Gastrocnemius medialis (tissue), 4 donors: Measurements from ENCODE around the gene TSSC4. TPM values are rescaled to one million over a fixed set of nuclear protein-coding genes. Genes with fewer than 3 reads are reported as not detected.

Source experiments
- ATAC-seq, 2 donors: fragments of 150-250 bp; one replicate each; pipeline ENCODE4 v1.9.1; 2016
- DNase-seq, 2 donors: peaks; one replicate each; pipeline ENCODE4 v3.0.0-alpha.2; 2019
- H3K27ac ChIP-seq, 4 donors: fragments of 200-600 bp; sonication (generic); 1 replicate in 1 of 4; 2 replicates in 3 of 4; pipeline ENCODE4 v1.5.1; 2016 to 2018; ENCODE audit warnings: mild to moderate bottlenecking in 2 of 4, moderate library complexity in 1 of 4
- H3K27me3 ChIP-seq, 3 donors: fragments of 200-600 bp; sonication (generic) in 2 of 3; 1 replicate in 1 of 3; 2 replicates in 2 of 3; pipeline versions ENCODE4 v1.5.1 to v1.6.0; 2016 to 2019; ENCODE audit warnings: mild to moderate bottlenecking in 1 of 3, moderate library complexity in 1 of 3
- H3K36me3 ChIP-seq, 2 donors: fragments of 200-600 bp; sonication (generic) in 1 of 2; one replicate each; pipeline ENCODE4 v1.5.1; 2017 to 2018
- H3K4me1 ChIP-seq, 2 donors: fragments of 200-600 bp; sonication (generic) in 1 of 2; one replicate each; pipeline ENCODE4 v1.5.1; 2016 to 2017; ENCODE audit warnings: mild to moderate bottlenecking in 2 of 2
- H3K4me3 ChIP-seq, 4 donors: fragments of 200-600 bp; sonication (generic) in 3 of 4; 1 replicate in 1 of 4; 2 replicates in 3 of 4; pipeline ENCODE4 v1.5.1; 2016 to 2019; ENCODE audit warnings: mild to moderate bottlenecking in 2 of 4
- H3K9me3 ChIP-seq, 3 donors: fragments of 200-600 bp; sonication (generic) in 2 of 3; 1 replicate in 1 of 3; 2 replicates in 2 of 3; pipeline ENCODE4 v1.5.1; 2016 to 2019
- POLR2A ChIP-seq, 2 donors: fragments of 450-650 bp; IDR thresholded peaks; one replicate each; pipeline ENCODE4 v1.6.1; 2017; ENCODE audit warnings: antibody characterized with exemption in 2 of 2, mild to moderate bottlenecking in 2 of 2, moderate library complexity in 2 of 2
- in situ Hi-C, 4 donors: fragments of 200-750 bp; cut with MboI; loops; one replicate each; pipeline versions ENCODE4 v1.15.0 to v1.8.0; 2017; ENCODE audit warnings: low sequenced_read_pairs in 4 of 4
- intact Hi-C: fragments of 100-400 bp; cut with DNase I; formaldehyde crosslinking; loops from one replicate; pipeline ENCODE4 v1.15.1; 2023; ENCODE audit warnings: low total_unique reads
- total RNA-seq, 4 donors: library from RNA; depleted of rRNA; stranded (reverse); fragments of >200 nt; gene quantifications; one replicate each; pipeline versions ENCODE4 v1.1.0 to v1.2.3, GENCODE V29; 2016
- TF ChIP-seq, protein P1 (sequence below), 5 experiments: fragments of 450-650 bp in 3 of 5; fragments of 200-600 bp in 2 of 5; sonication (generic) in 2 of 5; IDR thresholded peaks in 4 of 5; conservative IDR thresholded peaks in 1 of 5; 1 replicate in 4 of 5; 2 replicates in 1 of 5; pipeline ENCODE4 v1.5.1; 2016 to 2019; ENCODE audit warnings: antibody characterized with exemption in 5 of 5, mild to moderate bottlenecking in 3 of 5, moderate library complexity in 3 of 5

The TSSC4 gene
- total RNA-seq, 4 donors from 2014 or later = 53.4 to 92.5 (median 76.8) TPM

DNA sequence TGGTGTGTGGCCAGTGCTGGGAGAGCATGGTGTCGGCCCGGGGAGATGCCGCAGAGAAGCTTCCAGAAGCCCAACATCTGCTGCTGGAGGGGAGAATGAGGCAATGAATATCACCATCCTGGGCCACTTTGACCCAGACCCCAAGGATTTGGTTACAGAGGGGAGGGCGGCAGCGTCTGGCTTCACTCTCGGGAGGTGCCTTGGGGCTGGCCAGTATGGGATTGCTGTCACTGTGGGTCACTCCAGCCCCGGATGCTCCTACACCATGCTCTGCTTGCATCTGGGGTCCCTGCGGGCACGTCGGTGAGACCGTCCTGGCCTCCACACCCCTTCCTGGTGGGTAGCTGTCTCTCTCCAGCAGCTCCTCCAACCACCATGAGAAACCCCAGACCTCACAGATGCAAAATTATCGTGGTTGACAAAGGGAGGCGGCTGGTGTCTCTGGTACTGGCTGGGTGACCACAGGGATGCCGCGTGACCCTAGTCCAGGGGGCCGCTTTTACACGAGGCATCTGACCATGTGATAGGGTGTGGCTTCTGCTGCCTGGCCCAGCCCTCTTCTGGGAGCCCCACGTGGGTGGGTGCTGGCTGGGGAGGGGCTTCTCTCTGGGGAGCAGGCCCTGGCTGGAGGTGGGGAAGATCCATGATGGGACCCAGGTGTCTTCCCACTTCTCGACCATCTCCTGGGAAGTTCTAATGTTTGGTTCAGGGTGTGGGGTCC lies 49.9 kb downstream of the TSSC4 start:
- DNase-seq = no peak
- Histone ChIP-seq H3K4me3 (no peak overlapping the region), H3K9me3 (no peaks in the 10 kb centered on the region), H3K4me1 (no peaks in the 10 kb centered on the region), H3K27me3 (peaks cover 10 to 42% (median 22%) of the 10 kb centered on the region in 3 donors), H3K27ac (no peak overlapping the region), H3K36me3 (no peaks in the 10 kb centered on the region)
- intact Hi-C loops (no loop called here), in situ Hi-C loops (no loop called here)
- TF ChIP-seq POLR2A (IDR thresholded peaks at IDR 0.05) = no peak
- TF ChIP-seq, protein P1, sequence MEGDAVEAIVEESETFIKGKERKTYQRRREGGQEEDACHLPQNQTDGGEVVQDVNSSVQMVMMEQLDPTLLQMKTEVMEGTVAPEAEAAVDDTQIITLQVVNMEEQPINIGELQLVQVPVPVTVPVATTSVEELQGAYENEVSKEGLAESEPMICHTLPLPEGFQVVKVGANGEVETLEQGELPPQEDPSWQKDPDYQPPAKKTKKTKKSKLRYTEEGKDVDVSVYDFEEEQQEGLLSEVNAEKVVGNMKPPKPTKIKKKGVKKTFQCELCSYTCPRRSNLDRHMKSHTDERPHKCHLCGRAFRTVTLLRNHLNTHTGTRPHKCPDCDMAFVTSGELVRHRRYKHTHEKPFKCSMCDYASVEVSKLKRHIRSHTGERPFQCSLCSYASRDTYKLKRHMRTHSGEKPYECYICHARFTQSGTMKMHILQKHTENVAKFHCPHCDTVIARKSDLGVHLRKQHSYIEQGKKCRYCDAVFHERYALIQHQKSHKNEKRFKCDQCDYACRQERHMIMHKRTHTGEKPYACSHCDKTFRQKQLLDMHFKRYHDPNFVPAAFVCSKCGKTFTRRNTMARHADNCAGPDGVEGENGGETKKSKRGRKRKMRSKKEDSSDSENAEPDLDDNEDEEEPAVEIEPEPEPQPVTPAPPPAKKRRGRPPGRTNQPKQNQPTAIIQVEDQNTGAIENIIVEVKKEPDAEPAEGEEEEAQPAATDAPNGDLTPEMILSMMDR (IDR thresholded peaks at IDR 0.05 in 4 of 5, conservative IDR thresholded peaks at IDR 0.05 in 1 of 5) = no peak
- ATAC-seq = no peak

DNA sequence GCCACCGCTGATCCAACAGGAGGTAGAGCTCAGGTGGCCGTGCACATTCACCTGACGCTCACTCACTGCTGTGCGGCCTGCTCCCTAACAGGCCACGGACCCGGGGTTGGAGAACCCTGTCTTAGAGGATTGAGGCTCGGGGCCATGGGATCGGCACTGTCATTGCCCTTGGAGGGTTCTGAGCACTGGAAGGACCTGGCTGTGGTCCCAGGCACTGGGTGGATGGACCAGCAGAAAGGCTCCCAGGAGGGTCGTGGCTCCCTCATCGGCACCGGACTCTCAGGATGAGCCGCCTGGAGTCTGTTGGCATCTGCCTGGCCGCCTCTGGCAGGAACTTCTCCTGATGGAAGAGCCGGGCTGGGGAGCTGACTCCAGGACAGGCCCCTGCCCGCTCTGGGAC lies 50.8 kb downstream of the TSSC4 start:
- in situ Hi-C loops = no loop called here
- Histone ChIP-seq H3K4me1 (no peaks in the 10 kb centered on the region), H3K9me3 (no peaks in the 10 kb centered on the region), H3K27ac (no peak overlapping the region), H3K27me3 (peaks cover 4 to 33% (median 13%) of the 10 kb centered on the region in 3 donors), H3K36me3 (no peaks in the 10 kb centered on the region), H3K4me3 (no peak overlapping the region)
- no peak for ATAC-seq
- DNase-seq = peak in 1 of 2 donors; percentile 7
- intact Hi-C loops = no loop called here
- TF ChIP-seq POLR2A (IDR thresholded peaks at IDR 0.05) = no peak
- TF ChIP-seq, protein P1 (IDR thresholded peaks at IDR 0.05 in 4 of 5, conservative IDR thresholded peaks at IDR 0.05 in 1 of 5) = no peak

DNA sequence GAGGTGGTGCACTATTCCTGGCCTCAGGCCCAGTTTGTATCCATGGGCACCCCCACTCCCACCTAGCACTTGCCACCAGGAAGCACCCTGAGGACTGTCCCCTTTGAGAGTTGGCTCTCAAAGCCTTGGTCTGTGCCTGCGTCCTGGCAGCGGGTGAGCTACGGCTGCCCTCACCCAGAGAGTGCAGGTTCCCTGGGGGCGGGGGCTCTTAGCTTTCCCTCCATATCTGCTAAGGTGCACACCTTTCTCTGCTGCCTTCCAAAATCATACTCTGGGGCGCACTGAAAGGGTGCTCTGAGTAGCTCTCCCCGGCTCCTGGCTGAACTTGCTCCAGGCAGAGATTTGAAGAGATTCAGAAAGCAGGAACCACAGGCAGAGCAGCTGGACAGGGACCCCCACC lies 51.4 kb downstream of the TSSC4 start:
- Histone ChIP-seq H3K4me3 (no peak overlapping the region), H3K36me3 (no peaks in the 10 kb centered on the region), H3K27ac (no peak overlapping the region), H3K9me3 (no peaks in the 10 kb centered on the region), H3K27me3 (peaks cover 4 to 29% (median 11%) of the 10 kb centered on the region in 3 donors), H3K4me1 (no peaks in the 10 kb centered on the region)
- intact Hi-C loops = no loop called here
- in situ Hi-C loops = no loop called here
- TF ChIP-seq POLR2A (IDR thresholded peaks at IDR 0.05) = no peak
- TF ChIP-seq, protein P1 (IDR thresholded peaks at IDR 0.05 in 4 of 5, conservative IDR thresholded peaks at IDR 0.05 in 1 of 5) = no peak
- DNase-seq = peak in 1 of 2 donors; percentile 5
- no peak for ATAC-seq

DNA sequence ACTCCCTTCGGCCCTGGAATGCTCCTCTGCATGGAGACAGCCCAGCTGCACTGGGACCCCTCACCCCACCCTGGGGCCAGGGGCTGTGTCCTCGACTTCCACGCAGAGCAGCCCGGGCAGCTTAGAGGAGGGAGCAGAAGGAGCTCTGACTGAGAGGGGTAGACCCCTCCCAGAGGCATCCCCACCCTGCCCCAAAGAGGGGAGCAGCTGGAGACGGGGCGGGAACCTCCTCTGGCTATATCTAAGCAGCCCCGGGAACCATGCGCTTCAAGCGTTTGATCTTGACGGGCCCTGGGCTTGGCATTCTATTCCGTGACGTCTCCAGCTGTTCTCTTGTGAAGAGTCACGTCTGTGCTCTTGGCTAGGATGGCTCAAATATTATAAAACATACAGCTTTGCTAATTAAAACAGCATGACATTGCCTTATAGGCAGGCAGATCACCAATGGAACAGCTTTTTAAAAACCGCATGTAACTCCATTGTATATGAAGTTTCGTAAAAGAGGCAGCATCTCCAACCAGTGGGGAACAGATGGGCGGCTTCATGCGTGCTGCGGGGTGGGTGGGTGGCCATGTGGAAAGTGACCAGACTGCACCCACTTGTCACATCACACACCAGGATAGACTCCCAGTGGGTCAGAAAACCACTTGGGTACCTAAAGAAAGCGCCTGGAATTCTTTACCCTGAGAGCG lies 51.9 kb downstream of the TSSC4 start:
- Histone ChIP-seq H3K27me3 (peaks cover 0 to 29% (median 11%) of the 10 kb centered on the region in 3 donors), H3K4me1 (no peaks in the 10 kb centered on the region), H3K36me3 (no peaks in the 10 kb centered on the region), H3K4me3 (no peak overlapping the region), H3K27ac (no peak overlapping the region), H3K9me3 (no peaks in the 10 kb centered on the region)
- TF ChIP-seq, protein P1 (IDR thresholded peaks at IDR 0.05 in 4 of 5, conservative IDR thresholded peaks at IDR 0.05 in 1 of 5) = no peak
- TF ChIP-seq POLR2A (IDR thresholded peaks at IDR 0.05) = no peak
- in situ Hi-C loops = no loop called here
- DNase-seq = no peak
- intact Hi-C loops = no loop called here
- ATAC-seq = no peak
